Measurements from ENCODE around the gene ENTPD3.

The ENTPD3 gene

DNA sequence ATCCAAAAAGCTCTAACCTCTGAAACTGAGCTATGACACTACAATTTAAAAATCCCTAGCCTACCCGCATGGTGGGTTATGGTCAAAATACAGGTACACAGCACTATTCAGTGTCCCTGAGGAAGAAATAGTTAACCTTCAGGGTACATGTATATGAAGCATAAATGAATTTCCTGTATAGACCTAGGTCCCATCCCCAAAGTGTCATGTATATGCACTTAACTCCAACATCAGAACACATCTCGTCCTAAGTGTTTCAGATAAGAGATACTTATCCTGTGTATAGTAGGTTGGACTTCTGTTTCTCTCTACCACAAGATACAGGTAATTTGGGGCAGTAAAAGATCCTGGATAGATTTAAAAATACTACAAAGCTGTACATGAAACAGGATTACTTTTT is 76.6 kb downstream of the ENTPD3 start:
- no peak for DNase-seq

DNA sequence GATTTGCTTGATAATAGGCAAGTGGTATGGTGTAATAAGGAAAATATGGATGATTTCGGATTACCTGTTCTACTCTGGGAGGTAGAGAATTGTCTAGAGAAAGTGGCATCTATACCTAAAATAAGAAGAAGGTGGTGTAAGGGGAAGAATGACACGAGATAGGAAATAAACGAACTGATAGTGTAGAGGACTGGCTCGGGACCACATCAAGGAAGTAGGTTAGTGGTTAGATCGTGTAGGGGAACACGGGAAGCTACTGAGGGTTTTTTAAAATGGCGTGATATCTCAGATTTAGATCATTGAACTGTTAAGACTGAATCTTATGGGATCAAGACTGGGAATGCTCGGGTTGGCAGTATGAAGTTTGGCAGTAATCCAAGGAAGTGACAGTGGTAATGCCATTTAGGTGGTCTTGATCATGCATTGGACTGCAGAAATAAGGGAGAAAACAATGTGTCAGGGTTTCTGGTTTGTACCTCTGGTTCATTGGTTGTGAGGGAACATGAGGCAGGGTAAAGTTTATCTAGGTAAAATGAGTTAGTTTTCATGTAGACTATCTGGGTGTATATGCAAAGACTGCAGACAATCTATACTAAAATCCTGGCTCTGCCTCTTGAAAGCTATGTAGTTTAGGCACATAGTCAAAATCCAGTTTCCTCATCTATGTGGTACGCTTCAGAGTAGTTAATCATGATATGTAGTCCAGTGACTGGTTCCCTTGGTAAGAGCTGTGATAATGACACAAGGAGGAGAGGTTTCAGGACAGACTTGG is 77.5 kb downstream of the ENTPD3 start:
- DNase-seq, result no peak

DNA sequence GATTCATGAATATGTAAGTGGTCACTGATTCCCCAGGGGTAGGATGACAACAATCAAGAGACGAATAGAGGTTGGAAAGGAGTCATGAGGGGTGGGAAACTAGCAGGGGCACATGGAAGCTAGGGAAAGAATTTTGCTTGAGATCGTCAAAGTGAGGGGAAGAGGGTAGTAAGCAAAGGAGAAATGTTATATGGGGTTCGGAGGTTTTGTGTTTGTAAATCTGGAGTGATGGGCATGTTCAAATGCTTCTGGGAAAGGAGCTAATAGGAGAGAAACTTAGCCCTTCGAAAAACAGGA is 78.1 kb downstream of the ENTPD3 start:
- no peak for DNase-seq

DNA sequence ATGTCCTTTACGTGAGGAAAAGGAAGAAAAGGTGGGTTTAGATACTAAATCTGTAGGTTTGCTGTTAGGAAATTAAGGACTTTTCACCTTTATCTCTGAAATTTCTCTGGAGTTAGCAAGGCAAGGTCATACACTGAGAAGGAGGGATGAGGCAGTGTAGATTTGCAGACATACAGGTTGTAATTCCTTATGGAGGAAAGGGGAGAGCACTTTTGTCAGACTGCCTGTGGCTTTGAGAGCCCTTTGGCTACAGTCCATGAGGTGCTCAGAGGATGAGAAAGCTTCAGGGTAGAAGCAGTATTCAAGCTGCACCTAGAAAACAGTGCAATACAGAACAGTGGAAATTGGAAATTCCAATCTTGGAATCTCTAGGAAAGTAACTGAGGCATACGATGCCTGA is 78.5 kb downstream of the ENTPD3 start:
- DNase-seq, result no peak

DNA sequence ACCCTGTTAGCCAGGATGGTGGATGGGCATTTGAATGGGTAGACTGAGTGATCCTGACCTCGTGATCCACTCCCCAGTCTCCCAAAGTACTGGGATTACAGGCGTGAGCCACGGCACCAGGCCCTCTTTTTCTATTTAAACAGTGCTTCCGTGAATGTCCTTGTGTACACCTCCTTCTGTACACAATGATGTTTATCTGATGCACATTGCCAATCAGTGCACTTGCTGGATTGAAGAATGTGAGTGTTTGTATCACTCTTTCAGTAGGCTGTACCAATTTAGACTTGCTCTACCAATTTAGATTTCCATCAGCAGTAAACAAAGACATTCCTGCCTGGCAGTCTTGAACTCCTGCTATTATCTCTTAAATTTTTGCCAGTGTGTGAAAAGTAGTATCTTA is 81.0 kb downstream of the ENTPD3 start:
- DNase-seq, result no peak

DNA sequence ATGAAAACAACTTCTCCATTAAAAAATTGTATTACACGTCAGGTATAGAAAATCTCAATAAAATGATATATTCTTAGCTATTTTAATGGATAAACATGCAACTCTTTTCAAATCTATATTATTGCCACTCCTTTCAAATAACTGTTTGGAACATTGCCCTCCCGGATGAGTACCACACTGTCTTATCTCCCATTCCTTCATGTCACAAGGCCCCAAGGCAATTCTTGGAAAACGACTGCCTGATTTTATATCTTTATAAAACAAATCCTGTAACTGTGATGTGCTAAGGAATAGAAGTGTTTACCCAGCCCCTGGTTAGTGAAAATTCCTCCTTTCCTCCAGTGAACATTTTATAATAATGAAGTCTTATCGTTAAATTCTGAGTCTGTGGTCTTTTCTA is 83.7 kb downstream of the ENTPD3 start:
- DNase-seq, result no peak

DNA sequence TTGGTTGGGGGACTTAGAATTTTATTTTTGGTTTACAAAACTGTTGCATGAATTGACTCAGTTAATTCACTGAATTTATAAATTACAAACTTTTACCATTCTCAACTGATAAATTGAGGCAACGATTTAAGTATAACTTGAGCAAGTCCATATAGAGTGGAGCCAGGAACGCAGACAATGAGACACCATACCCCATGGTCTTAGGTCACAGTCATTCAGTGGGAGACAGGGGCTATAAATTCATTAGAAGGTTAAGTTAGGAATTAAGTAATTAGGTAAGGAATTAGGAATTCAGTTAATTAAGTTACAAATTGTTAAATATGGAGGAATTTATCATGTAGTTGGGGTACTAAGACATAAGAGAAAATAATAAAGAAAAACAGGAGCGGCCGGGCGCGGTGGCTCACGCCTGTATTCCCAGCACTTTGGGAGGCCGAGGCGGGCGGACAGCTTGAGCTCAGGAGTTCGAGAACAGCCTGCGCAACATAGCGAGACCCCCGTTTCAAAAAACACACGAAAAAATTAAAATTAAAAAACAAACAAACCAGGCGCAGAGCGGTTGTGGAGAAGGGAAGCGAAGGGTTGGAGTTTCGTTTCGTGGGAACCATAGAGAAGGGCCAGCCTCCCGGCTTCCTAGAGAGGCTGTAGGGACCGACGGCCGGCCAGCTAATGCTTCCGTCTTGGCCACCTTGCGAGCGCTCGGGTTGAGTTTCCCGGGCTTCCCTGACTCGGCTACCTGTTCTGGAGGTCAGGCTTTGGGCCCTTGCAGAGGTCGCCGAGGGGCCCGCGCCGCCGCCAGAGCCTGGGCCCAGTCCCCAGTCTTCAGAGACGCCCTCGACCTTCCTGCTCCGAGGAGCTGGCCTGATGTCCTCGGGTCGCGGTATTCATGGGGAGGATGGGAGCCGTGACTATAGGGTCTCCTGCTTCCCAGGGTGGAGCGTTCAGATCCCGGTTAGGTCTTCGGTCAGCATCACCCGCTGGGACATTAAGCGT is 89.8 kb downstream of the ENTPD3 start, which contains the start of gene ZNF619:
TSS of gene ZNF619 (plus strand) at position 645 of the 993 bp plus-strand sequence. CDS start 858 bp downstream, outside the sequence.
- DNase-seq, result peak; percentile 41

DNA sequence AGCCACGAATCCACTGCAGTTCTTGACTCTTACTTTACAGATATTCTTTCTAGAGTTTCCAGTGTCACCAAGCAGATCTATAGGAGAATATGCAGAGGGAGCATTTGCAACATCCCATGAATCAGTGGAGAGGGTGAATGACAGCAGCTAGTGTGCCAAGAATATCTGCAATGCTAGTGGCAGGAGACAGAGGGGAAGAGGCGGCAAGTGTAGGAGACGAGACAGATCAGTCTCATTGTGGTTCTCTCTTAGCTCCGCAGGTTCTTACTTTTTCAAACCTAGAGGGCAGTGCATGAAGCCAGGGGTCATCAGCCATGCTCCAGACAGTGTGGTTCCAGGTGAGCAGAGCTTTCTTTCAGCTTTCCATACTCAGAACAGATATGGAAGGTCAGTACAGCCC is 90.7 kb downstream of the ENTPD3 start:
- no peak for DNase-seq

Measured in NCI-H1048 (cell line).